BE2C (cell line): ENCODE results near the gene PPFIA1.

Experiments used
- DNase-seq: peaks from one replicate; pipeline ENCODE4 v3.0.0-alpha.2; 2020
- H3K27me3 ChIP-seq: fragments of 250-450 bp; sonication (Bioruptor Pico); 2 replicates; pipeline ENCODE4 v1.5.1; 2020; ENCODE audit warnings: mild to moderate bottlenecking
- H3K36me3 ChIP-seq: fragments of 250-450 bp; sonication (Bioruptor Pico); 2 replicates; pipeline ENCODE4 v1.5.1; 2020; ENCODE audit warnings: mild to moderate bottlenecking
- H3K4me1 ChIP-seq: fragments of 250-450 bp; sonication (Bioruptor Pico); 2 replicates; pipeline ENCODE4 v1.5.1; 2020
- H3K4me3 ChIP-seq: 2 replicates; pipeline ENCODE4 v1.5.1; 2011; ENCODE audit warnings: low read depth, low read length
- H3K9me3 ChIP-seq: fragments of 250-450 bp; sonication (Bioruptor Pico); 2 replicates; pipeline ENCODE4 v1.5.1; 2020
- TF ChIP-seq, protein P1 (sequence below): IDR thresholded peaks from 2 replicates; pipeline ENCODE4 v1.5.1; 2012; ENCODE audit warnings: mild to moderate bottlenecking, low read depth, low read length

Gene PPFIA1

DNA sequence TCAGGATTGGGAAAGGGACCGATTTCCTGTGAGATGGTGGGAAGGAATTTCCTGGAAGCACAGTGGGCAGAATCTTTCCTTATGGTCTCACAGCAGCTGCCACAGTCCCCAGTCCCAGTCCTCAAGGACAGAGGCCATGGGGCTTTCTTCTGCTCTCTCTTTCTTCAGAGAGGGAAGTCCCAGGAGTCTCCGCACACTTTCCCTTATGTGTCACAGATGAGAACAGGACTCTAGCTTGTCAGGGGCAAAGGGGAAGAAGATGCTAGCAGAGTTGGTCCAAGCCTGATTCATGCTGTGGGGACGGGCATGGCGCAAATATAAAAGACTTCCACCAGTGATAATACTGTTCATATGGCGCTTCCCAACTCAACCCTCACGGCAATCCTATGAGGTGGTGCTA lies 7.5 kb upstream of the PPFIA1 start:
- Histone ChIP-seq H3K36me3 (no peaks in the 10 kb centered on the region), H3K9me3 (no peaks in the 10 kb centered on the region), H3K27me3 (no peaks in the 10 kb centered on the region; the same call in 1 of the 2 replicates), H3K4me1 (no peaks in the 10 kb centered on the region), H3K4me3 (no peak overlapping the region)
- TF ChIP-seq, protein P1, sequence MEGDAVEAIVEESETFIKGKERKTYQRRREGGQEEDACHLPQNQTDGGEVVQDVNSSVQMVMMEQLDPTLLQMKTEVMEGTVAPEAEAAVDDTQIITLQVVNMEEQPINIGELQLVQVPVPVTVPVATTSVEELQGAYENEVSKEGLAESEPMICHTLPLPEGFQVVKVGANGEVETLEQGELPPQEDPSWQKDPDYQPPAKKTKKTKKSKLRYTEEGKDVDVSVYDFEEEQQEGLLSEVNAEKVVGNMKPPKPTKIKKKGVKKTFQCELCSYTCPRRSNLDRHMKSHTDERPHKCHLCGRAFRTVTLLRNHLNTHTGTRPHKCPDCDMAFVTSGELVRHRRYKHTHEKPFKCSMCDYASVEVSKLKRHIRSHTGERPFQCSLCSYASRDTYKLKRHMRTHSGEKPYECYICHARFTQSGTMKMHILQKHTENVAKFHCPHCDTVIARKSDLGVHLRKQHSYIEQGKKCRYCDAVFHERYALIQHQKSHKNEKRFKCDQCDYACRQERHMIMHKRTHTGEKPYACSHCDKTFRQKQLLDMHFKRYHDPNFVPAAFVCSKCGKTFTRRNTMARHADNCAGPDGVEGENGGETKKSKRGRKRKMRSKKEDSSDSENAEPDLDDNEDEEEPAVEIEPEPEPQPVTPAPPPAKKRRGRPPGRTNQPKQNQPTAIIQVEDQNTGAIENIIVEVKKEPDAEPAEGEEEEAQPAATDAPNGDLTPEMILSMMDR = no peak
- DNase-seq = no peak

DNA sequence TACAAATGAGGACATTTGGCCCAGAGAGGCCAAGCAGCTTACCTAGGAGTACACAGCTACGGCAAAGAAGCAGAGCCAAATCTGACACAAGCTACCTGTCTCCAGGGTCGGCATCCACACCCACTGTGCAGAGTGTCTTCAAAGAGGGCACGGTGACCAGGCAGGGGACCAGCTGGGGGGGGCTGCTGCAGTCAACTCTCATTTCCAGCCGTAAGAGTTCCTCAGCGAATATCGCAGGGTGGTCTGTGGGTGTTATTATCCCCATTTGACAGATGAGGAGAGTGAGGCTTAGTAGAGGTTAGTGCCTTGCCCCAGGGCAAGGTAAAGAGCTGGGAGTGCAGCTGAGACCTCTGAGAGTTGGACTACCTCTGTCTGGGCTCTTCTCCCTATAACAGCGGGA lies 7.1 kb upstream of the PPFIA1 start:
- no peak for DNase-seq
- H3K9me3 ChIP-seq = no peaks in the 10 kb centered on the region
- no peaks in the 10 kb centered on the region for H3K4me1 ChIP-seq
- no peaks in the 10 kb centered on the region for H3K36me3 ChIP-seq
- H3K4me3 ChIP-seq = no peak overlapping the region
- TF ChIP-seq, protein P1 = no peak
- peaks cover 4% of the 10 kb centered on the region for H3K27me3 ChIP-seq

DNA sequence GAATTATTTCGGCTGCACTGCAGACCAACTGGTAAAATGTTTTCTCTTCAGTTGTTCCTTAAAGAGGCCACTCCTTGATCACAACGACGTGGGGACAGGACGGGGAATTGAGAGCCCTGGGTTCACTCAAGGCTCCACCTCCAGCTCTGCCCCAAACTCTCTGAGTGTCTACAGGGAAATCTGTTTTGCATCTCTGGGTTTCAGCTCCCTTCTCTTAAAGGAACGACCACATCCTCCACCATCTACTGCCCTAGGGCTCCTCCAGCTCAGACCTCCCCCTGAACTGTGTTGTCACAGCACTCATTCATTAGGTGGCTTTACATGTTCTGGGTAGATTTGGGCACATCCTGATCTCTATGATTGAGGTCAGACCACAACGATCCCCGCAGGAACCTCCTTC lies 5.1 kb upstream of the PPFIA1 start:
- peaks cover 19% of the 10 kb centered on the region for H3K27me3 ChIP-seq
- no peaks in the 10 kb centered on the region for H3K4me1 ChIP-seq
- DNase-seq = no peak
- no peak overlapping the region for H3K4me3 ChIP-seq
- H3K9me3 ChIP-seq = no peaks in the 10 kb centered on the region
- no peaks in the 10 kb centered on the region for H3K36me3 ChIP-seq
- TF ChIP-seq, protein P1 = no peak

DNA sequence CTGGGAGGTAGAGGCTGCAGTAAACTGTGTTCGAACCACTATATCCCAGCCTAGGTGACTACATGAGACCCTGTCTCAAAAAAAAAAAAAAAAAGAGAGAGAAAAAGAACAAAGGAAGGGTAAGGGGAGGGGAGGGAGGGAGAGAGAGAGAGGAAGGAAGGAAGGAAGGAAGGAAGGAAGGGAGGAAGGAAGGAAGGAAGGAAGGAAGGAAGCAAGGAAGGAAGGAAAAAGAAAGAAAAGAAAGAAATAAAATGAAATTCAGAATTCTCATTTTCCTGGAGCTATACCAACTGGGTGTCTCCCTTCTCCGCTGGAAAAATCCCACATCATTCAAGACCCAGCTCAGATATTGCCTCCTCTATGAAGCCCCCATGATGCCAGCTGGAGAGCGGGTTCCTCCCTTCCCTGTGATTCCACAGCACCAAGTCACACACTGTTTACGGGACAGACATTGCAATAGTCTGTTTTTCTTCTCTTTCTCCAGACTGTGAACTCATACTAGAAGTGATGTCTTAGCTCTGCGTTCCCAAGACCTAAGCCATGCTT lies 3.0 kb upstream of the PPFIA1 start:
- H3K9me3 ChIP-seq = no peaks in the 10 kb centered on the region
- no peak overlapping the region for H3K4me3 ChIP-seq
- TF ChIP-seq, protein P1 = no peak
- peaks cover 7% of the 10 kb centered on the region for H3K36me3 ChIP-seq
- DNase-seq = no peak
- peaks cover 19% of the 10 kb centered on the region for H3K27me3 ChIP-seq
- H3K4me1 ChIP-seq = no peaks in the 10 kb centered on the region

DNA sequence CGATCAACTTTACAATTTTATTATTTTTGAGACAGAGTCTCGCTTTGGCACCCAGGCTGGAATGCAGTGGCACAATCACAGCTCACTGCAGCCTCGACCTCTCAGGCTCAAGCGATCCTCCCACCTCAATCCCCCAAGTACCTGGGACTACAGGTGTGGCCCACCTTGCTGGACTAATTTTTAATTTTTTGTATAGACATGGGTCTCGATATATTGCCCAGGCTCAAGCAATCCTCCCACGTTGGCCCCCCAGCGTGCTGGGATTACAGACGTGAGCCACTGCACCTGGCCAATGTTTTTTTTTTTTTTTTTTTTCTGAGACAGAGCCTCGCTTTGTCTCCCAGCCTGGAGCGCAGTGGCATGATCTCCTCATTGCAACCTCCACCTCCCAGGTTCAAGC lies 2.0 kb upstream of the PPFIA1 start:
- DNase-seq = no peak
- TF ChIP-seq, protein P1 = no peak

DNA sequence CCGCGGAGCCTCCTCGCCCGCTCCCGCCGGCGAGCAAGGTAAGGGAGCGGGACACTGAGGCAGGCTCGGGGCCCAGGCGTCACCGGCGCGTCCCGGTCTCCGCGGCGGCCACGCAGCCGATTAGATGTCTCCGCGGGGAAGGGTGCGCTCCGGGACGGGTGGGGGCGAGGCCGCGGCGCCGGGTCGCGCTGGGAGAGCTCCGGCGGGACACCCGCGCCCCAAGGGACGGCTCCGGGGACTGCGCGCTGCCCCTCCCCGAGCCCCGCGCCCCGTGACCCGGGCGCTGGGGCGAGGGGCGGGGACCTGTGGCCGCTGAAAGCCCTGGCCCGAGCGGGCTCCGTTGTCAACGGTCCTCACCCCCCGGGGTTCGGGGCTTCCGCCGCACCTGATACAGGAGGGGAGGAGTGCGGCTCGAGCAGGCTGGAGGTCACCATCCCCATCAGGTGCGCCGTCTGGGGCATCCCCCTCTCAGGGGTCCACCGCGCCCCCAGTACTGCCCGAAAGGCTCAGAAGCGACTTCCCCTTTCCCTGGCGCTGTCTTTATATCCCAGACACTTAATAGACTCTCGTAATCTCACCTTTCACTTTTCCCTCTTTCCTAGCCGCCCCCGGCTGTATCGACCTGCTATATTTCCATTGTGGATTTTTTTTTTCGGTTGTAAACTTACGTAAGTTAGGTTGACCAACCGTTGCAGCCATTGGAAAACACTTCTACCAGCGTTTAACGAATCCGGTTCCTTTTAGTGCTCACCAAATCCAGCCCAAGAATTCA lies 573 bp downstream of the PPFIA1 start:
- Histone ChIP-seq H3K27me3 (peaks cover 19% of the 10 kb centered on the region), H3K4me3 (peak overlapping the region; percentile 85), H3K36me3 (peaks cover 23% of the 10 kb centered on the region), H3K4me1 (no peaks in the 10 kb centered on the region), H3K9me3 (no peaks in the 10 kb centered on the region)
- TF ChIP-seq, protein P1 = no peak
- peak; percentile 51 for DNase-seq

More for the DNA sequence above, 2.0 kb upstream of the PPFIA1 start:
- Histone ChIP-seq H3K36me3 (peaks cover 16% of the 10 kb centered on the region), H3K9me3 (no peaks in the 10 kb centered on the region), H3K4me1 (no peaks in the 10 kb centered on the region), H3K27me3 (peaks cover 19% of the 10 kb centered on the region), H3K4me3 (no peak overlapping the region)
